ENCODE data around the gene ZNF710.

Gene ZNF710

GRCh38 chr15:90082140-90082715 lies 81.1 kb downstream of the ZNF710 start:
- Histone ChIP-seq H3K4me1 (peaks cover 0 to 6% (median 0%) of the 10 kb centered on the region in 4 donors), H3K27me3 (no peaks in the 10 kb centered on the region), H3K36me3 (peaks cover 34 to 95% (median 76%) of the 10 kb centered on the region in 3 donors), H3K27ac (no peak overlapping the region), H3K4me3 (no peak overlapping the region), H3K9me3 (no peaks in the 10 kb centered on the region)
- TF ChIP-seq CTCF (IDR thresholded peaks at IDR 0.05) = no peak
- intact Hi-C loops (cut with DNase I; ENCODE audit: low total_unique reads) = no loop called here
- DNase-seq = no peak

DNA sequence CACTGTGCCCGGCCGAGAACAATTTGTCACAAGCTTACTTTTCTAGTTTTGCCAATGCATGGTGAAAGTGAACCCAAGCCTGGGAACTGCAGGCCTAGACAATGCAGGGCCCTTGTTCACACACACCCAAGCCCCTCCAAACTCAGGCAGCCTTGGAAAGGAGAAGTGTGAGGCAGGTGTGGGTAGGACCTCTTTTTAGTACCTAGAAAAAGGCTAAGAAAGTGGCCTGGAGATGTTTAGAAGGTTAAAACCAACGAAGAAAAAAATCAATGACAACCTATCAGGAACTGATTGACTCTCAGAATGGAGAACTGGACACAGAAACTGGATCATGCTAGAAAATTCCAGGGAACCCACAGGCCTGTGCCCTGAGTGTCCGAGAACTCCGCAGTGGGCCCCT lies 82.3 kb downstream of the ZNF710 start:
- H3K36me3 ChIP-seq = peaks cover 44 to 98% (median 74%) of the 10 kb centered on the region in 3 donors
- intact Hi-C loops (cut with DNase I; ENCODE audit: low total_unique reads) = no loop called here
- no peak for DNase-seq
- no peak for TF ChIP-seq CTCF (IDR thresholded peaks at IDR 0.05)
- no peak overlapping the region for H3K27ac ChIP-seq
- H3K9me3 ChIP-seq = no peaks in the 10 kb centered on the region
- H3K4me1 ChIP-seq = peaks cover 0 to 6% (median 0%) of the 10 kb centered on the region in 4 donors
- H3K27me3 ChIP-seq = no peaks in the 10 kb centered on the region
- H3K4me3 ChIP-seq = no peak overlapping the region

GRCh38 chr15:90083954-90084607 lies 83.0 kb downstream of the ZNF710 start:
- Histone ChIP-seq H3K4me3 (no peak overlapping the region), H3K27me3 (no peaks in the 10 kb centered on the region), H3K4me1 (peaks cover 0 to 6% (median 0%) of the 10 kb centered on the region in 4 donors), H3K9me3 (no peaks in the 10 kb centered on the region), H3K36me3 (peaks cover 45 to 96% (median 68%) of the 10 kb centered on the region in 3 donors), H3K27ac (no peak overlapping the region)
- intact Hi-C loops (cut with DNase I; ENCODE audit: low total_unique reads) = no loop called here
- TF ChIP-seq CTCF (IDR thresholded peaks at IDR 0.05) = no peak
- no peak for DNase-seq

GRCh38 chr15:90084876-90085423 lies 83.8 kb downstream of the ZNF710 start:
- Histone ChIP-seq H3K27me3 (no peaks in the 10 kb centered on the region), H3K4me1 (peaks cover 0 to 6% (median 0%) of the 10 kb centered on the region in 4 donors), H3K9me3 (no peaks in the 10 kb centered on the region), H3K36me3 (peaks cover 41 to 96% (median 66%) of the 10 kb centered on the region in 3 donors), H3K27ac (no peak overlapping the region), H3K4me3 (no peak overlapping the region)
- intact Hi-C loops (cut with DNase I; ENCODE audit: low total_unique reads) = no loop called here
- TF ChIP-seq CTCF (IDR thresholded peaks at IDR 0.05) = no peak
- DNase-seq = no peak

- no peaks in the 10 kb centered on the region for H3K9me3 ChIP-seq
- peaks cover 0 to 6% (median 0%) of the 10 kb centered on the region in 4 donors for H3K4me1 ChIP-seq
- H3K27me3 ChIP-seq = no peaks in the 10 kb centered on the region
- DNase-seq = no peak
- intact Hi-C loops (cut with DNase I; ENCODE audit: low total_unique reads) = no loop called here
- H3K36me3 ChIP-seq = peaks cover 39 to 96% (median 66%) of the 10 kb centered on the region in 3 donors
- no peak overlapping the region for H3K4me3 ChIP-seq
- TF ChIP-seq CTCF (IDR thresholded peaks at IDR 0.05) = no peak
- no peak overlapping the region for H3K27ac ChIP-seq
Observed at GRCh38 chr15:90085565-90085964, 84.4 kb downstream of the ZNF710 start.
